ENCODE measurements around the gene HNRNPUL1. TPM values are rescaled to one million over a fixed set of nuclear protein-coding genes. Genes with fewer than 3 reads are reported as not detected.

The HNRNPUL1 gene
- total and polyA plus RNA-seq, 2 donors (not counting 1 experiment from before 2014, with no cell fraction given) = 60.7 to 273 TPM

DNA sequence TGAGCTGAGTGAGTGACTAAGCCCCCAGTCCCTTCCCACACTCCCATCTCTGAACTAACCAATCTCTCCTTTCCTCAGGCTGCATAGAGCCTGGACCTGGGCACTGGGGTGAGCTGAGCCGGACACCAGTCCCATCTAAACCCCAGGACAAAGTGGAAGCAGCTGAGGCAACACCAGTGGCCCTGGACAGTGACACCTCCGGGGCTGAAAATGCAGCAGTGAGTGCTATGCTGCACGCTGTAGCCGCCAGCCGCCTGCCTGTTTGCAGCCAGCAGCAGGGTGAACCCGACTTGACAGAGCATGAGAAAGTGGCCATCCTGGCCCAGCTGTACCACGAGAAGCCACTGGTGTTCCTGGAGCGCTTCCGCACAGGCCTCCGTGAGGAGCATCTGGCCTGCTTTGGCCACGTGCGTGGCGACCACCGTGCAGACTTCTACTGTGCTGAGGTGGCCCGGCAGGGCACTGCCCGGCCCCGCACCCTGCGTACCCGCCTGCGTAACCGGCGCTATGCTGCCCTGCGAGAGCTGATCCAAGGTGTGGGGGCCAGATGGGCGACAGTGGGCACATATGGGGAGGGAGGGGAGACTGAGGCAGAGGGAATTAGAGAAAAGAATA is 52.2 kb downstream of the HNRNPUL1 start:
- intact Hi-C loops (cut with micrococcal nuclease) = no loop called here
- CTCF ChIA-PET = no interaction called here
- Histone ChIP-seq H3K4me2 (replicated peaks; ENCODE audit: low read depth, low read length, poor library complexity, severe bottlenecking) (no peak overlapping the region), H3K9ac (ENCODE audit: low read length) (no peak overlapping the region), H3K36me3 (replicated peaks in 1 of 2; ENCODE audit: control extremely low read depth in 1 of 2, control insufficient read depth in 1 of 2, extremely low read depth in 1 of 2, insufficient read depth in 2 of 2, low read length in 1 of 2) (peaks cover 4 to 78% of the 10 kb centered on the region in 2 experiments), H4K20me1 (ENCODE audit: control insufficient read depth, insufficient read depth, low read length, poor library complexity, severe bottlenecking) (peaks cover 51% of the 10 kb centered on the region), H3K4me3 (ENCODE audit: control extremely low read depth in 1 of 5, extremely low read depth in 1 of 5, insufficient read depth in 1 of 5, low read depth in 2 of 5, low read length in 4 of 5) (no peak overlapping the region), H3K27ac (ENCODE audit: low read length in 2 of 2) (no peak overlapping the region), H3K9me3 (ENCODE audit: control extremely low read depth in 1 of 3, control insufficient read depth in 2 of 3, insufficient read depth in 1 of 3, low read length in 2 of 3) (no peaks in the 10 kb centered on the region), H3K79me2 (ENCODE audit: control insufficient read depth, insufficient read depth, low read length) (peaks cover 62% of the 10 kb centered on the region), H3K27me3 (replicated peaks in 1 of 4; ENCODE audit: control extremely low read depth in 1 of 4, control insufficient read depth in 3 of 4, insufficient read depth in 4 of 4, low read length in 3 of 4) (no peaks in the 10 kb centered on the region), H3K4me1 (ENCODE audit: control insufficient read depth in 2 of 2, insufficient read depth in 2 of 2, low read length in 2 of 2) (peaks cover 7 to 13% of the 10 kb centered on the region in 2 donors), H2AFZ (ENCODE audit: insufficient read depth, low read depth, low read length, poor library complexity, severe bottlenecking) (no peak overlapping the region)
- Mint-ChIP-seq H3K4me3 (no peak overlapping the region), H3K9me3 (ENCODE audit: insufficient read depth) (no peaks in the 10 kb centered on the region), H3K27me3 (no peaks in the 10 kb centered on the region), H3K27ac (peak overlapping the region; percentile 43), H3K4me1 (peaks cover 31% of the 10 kb centered on the region)
- ATAC-seq (ENCODE audit: low read depth) (no peak), DNase-seq (no peak)
- TF ChIP-seq, protein P1, sequence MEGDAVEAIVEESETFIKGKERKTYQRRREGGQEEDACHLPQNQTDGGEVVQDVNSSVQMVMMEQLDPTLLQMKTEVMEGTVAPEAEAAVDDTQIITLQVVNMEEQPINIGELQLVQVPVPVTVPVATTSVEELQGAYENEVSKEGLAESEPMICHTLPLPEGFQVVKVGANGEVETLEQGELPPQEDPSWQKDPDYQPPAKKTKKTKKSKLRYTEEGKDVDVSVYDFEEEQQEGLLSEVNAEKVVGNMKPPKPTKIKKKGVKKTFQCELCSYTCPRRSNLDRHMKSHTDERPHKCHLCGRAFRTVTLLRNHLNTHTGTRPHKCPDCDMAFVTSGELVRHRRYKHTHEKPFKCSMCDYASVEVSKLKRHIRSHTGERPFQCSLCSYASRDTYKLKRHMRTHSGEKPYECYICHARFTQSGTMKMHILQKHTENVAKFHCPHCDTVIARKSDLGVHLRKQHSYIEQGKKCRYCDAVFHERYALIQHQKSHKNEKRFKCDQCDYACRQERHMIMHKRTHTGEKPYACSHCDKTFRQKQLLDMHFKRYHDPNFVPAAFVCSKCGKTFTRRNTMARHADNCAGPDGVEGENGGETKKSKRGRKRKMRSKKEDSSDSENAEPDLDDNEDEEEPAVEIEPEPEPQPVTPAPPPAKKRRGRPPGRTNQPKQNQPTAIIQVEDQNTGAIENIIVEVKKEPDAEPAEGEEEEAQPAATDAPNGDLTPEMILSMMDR (IDR thresholded peaks at IDR 0.05) = no peak
- no peak for TF ChIP-seq EZH2 (IDR thresholded peaks at IDR 0.05; ENCODE audit: borderline replicate concordance, insufficient read depth, low read depth, low read length, poor library complexity, severe bottlenecking)
- POLR2A ChIA-PET = interaction anchor here (0.6 kb wide), 1 partner anchor 112 kb away, joined by 9 read pairs; no protein-coding TSS in a partner anchor
- WGBS (ENCODE audit: insufficient coverage) = 98% methylated on average over 24 of the region's 24 CpGs

DNA sequence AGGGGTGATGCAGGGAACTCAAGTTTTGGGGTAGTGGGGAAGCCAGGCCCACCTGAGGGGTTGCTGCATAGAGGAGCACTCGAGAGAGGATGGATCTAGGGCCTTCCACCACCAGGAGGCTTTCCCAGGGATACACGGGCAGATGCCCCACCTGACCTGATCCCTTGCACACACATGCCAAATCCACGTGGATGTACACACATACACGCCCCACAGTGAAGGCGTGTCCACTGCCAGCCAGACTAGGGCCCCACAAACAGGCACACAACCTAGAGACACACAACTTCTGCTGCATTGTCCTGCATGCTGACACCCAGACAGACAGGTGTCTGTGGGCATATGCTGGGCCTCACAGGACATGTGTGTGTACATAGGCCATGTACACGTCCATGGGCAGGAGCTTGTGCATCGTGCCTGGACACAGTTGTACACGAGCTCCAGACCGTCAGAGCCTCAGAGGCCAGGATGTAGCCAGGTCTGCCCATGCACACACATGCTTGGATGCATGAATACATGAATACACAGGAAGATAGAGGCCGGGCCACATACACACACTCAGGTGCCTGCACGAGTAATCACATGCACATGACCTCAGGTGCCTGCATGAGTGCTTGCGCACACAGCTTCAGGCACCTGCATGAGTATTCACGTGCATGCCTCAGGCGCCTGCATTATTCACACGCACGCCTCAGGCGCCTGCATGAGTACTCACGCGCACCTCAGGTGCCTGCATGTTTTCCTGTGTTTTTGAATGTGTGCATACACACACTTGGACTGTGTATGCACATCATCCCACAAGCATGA is 54.7 kb downstream of the HNRNPUL1 start:
- no peaks in the 10 kb centered on the region for H3K9me3 ChIP-seq (ENCODE audit: control extremely low read depth in 1 of 3, control insufficient read depth in 2 of 3, insufficient read depth in 1 of 3, low read length in 2 of 3)
- H3K27me3 Mint-ChIP-seq = no peaks in the 10 kb centered on the region
- WGBS (ENCODE audit: insufficient coverage) = 92% methylated on average over 19 of the region's 19 CpGs
- no peak overlapping the region for H3K4me3 ChIP-seq (ENCODE audit: control extremely low read depth in 1 of 5, extremely low read depth in 1 of 5, insufficient read depth in 1 of 5, low read depth in 2 of 5, low read length in 4 of 5)
- no peak overlapping the region for H3K27ac ChIP-seq (ENCODE audit: low read length in 2 of 2)
- peaks cover 0 to 24% of the 10 kb centered on the region in 2 donors for H3K4me1 ChIP-seq (ENCODE audit: control insufficient read depth in 2 of 2, insufficient read depth in 2 of 2, low read length in 2 of 2)
- ATAC-seq (ENCODE audit: low read depth) (no peak), DNase-seq (no peak)
- no peak overlapping the region for H3K4me2 ChIP-seq (replicated peaks; ENCODE audit: low read depth, low read length, poor library complexity, severe bottlenecking)
- ChIA-PET POLR2A (interaction anchor here (0.8 kb wide), 1 partner anchor 19 kb away, joined by 3 read pairs; no protein-coding TSS in a partner anchor), CTCF (no interaction called here)
- H3K9ac ChIP-seq (ENCODE audit: low read length) = no peak overlapping the region
- intact Hi-C loops (cut with micrococcal nuclease) = no loop called here
- H3K27ac Mint-ChIP-seq = peak overlapping the region; percentile 32
- no peak overlapping the region for H2AFZ ChIP-seq (ENCODE audit: insufficient read depth, low read depth, low read length, poor library complexity, severe bottlenecking)
- peaks cover 0 to 85% of the 10 kb centered on the region in 2 experiments for H3K36me3 ChIP-seq (replicated peaks in 1 of 2; ENCODE audit: control extremely low read depth in 1 of 2, control insufficient read depth in 1 of 2, extremely low read depth in 1 of 2, insufficient read depth in 2 of 2, low read length in 1 of 2)
- no peaks in the 10 kb centered on the region for H3K9me3 Mint-ChIP-seq (ENCODE audit: insufficient read depth)
- peaks cover 31% of the 10 kb centered on the region for H3K4me1 Mint-ChIP-seq
- peaks cover 37% of the 10 kb centered on the region for H3K79me2 ChIP-seq (ENCODE audit: control insufficient read depth, insufficient read depth, low read length)
- H3K4me3 Mint-ChIP-seq = no peak overlapping the region
- TF ChIP-seq, protein P1 (IDR thresholded peaks at IDR 0.05) = no peak
- TF ChIP-seq EZH2 (IDR thresholded peaks at IDR 0.05; ENCODE audit: borderline replicate concordance, insufficient read depth, low read depth, low read length, poor library complexity, severe bottlenecking) = no peak
- no peaks in the 10 kb centered on the region for H3K27me3 ChIP-seq (replicated peaks in 1 of 4; ENCODE audit: control extremely low read depth in 1 of 4, control insufficient read depth in 3 of 4, insufficient read depth in 4 of 4, low read length in 3 of 4)
- peaks cover 39% of the 10 kb centered on the region for H4K20me1 ChIP-seq (ENCODE audit: control insufficient read depth, insufficient read depth, low read length, poor library complexity, severe bottlenecking)

All from B cell (primary cell).